MM.1S (cell line): ENCODE measurements around the gene TEX28.
A peak's percentile ranks its signal among the peaks of the same experiment; 100 is the strongest.

Experiments
- DNase-seq: peaks from one replicate; pipeline ENCODE4 v3.0.0-alpha.2; 2015
- H2AFZ ChIP-seq: fragments of 300-600 bp; sonication (generic); 2 replicates; pipeline ENCODE4 v1.6.0; 2016; ENCODE audit warnings: antibody characterized with exemption, low read length
- H3F3A ChIP-seq: fragments of 300-600 bp; sonication (generic); 2 replicates; pipeline ENCODE4 v1.6.1; 2016; ENCODE audit warnings: mild to moderate bottlenecking, antibody characterized with exemption, low read length, moderate library complexity, mixed read lengths; ENCODE audit not compliant: insufficient read depth
- H3K27ac ChIP-seq: fragments of 300-600 bp; sonication (generic); 2 replicates; pipeline ENCODE4 v1.5.1; 2016; ENCODE audit warnings: mild to moderate bottlenecking, low read length
- H3K27me3 ChIP-seq: fragments of 300-600 bp; sonication (generic); replicated peaks from 2 replicates; pipeline ENCODE4 v1.6.0; 2016; ENCODE audit warnings: low read length; ENCODE audit not compliant: insufficient read depth
- H3K36me3 ChIP-seq: fragments of 300-600 bp; sonication (generic); replicated peaks from 2 replicates; pipeline ENCODE4 v1.6.1; 2016; ENCODE audit warnings: mild to moderate bottlenecking, low read length, mixed read lengths; ENCODE audit not compliant: insufficient read depth
- H3K4me1 ChIP-seq: fragments of 300-600 bp; sonication (generic); 2 replicates; pipeline ENCODE4 v1.6.1; 2016; ENCODE audit warnings: low read length, mixed read lengths
- H3K4me2 ChIP-seq: fragments of 300-600 bp; sonication (generic); 2 replicates; pipeline ENCODE4 v1.6.0; 2016; ENCODE audit warnings: low read depth, low read length
- H3K4me3 ChIP-seq: fragments of 300-600 bp; sonication (generic); 2 replicates; pipeline ENCODE4 v1.5.1; 2016; ENCODE audit warnings: low read length, mixed read lengths
- H3K79me2 ChIP-seq: fragments of 300-600 bp; sonication (generic); 2 replicates; pipeline ENCODE4 v1.6.1; 2016; ENCODE audit warnings: mixed run types, low read length, mixed read lengths
- H3K9ac ChIP-seq: fragments of 300-600 bp; sonication (generic); 2 replicates; pipeline ENCODE4 v1.6.1; 2016; ENCODE audit warnings: low read length, mixed read lengths
- H3K9me2 ChIP-seq: fragments of 300-600 bp; sonication (generic); replicated peaks from 2 replicates; pipeline ENCODE4 v1.6.1; 2016; ENCODE audit warnings: mild to moderate bottlenecking, low read length, mixed read lengths; ENCODE audit not compliant: insufficient read depth
- H3K9me3 ChIP-seq: fragments of 300-600 bp; sonication (generic); replicated peaks from 2 replicates; pipeline ENCODE4 v1.6.1; 2016; ENCODE audit warnings: mild to moderate bottlenecking, low read length, mixed read lengths; ENCODE audit not compliant: insufficient read depth
- H4K20me1 ChIP-seq: fragments of 300-600 bp; sonication (generic); 2 replicates; pipeline ENCODE4 v1.6.1; 2016; ENCODE audit warnings: mild to moderate bottlenecking, low read length, moderate library complexity, mixed read lengths; ENCODE audit not compliant: insufficient read depth
- CTCF ChIP-seq: fragments of 300-600 bp; sonication (generic); IDR thresholded peaks from 2 replicates; pipeline ENCODE4 v1.5.1; 2016; ENCODE audit warnings: antibody characterized with exemption, low read length, mixed read lengths
- EZH2 ChIP-seq: fragments of 300-600 bp; sonication (generic); optimal IDR thresholded peaks from 2 replicates; pipeline ENCODE3; 2017; ENCODE audit warnings: low read depth, mild to moderate bottlenecking, antibody characterized with exemption, low read length, mixed read lengths
- EZH2phosphoT487 ChIP-seq: fragments of 300-600 bp; sonication (generic); IDR thresholded peaks from 2 replicates; pipeline ENCODE4 v1.6.1; 2018; ENCODE audit warnings: antibody characterized with exemption, low read length

The TEX28 gene

DNA sequence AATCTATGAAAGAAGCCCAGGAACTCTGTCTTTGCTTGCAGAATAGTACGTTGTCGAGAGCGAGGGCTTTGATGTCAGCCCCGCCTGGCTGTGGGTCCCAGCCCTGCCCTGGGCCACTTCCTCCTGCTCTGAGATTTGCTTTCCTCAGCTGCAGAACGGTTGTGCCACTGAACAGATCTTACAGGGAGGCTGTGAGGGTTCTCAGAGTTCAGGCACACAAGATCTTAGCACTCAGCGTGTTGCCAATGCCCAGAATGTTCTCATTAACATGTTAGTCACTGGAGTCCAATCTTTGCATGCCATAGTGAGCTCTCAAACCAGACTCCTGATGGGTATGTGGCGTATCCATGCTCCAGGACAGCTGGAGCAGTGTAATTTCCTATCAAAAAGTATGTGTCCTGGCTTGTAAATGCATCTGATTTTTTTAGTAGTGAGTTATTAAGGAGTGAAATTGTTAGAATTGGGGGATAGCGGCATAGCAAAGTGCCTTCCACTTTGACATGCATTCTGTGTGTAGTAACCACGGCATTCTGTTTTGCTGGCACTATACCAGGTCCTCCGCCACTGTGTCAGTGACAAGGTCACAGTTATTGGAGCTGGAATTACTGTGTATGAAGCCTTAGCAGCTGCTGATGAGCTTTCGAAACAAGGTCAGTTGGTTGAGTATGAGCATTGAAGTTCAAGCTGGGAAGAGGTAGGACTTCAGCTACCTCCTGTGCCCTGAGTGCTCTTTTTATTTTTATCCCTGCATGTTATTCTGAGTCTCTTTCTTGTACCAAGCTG lies 32.3 kb upstream of the TEX28 start:
- no peaks in the 10 kb centered on the region for H4K20me1 ChIP-seq
- peaks cover 24% of the 10 kb centered on the region for H3K4me1 ChIP-seq
- no peaks in the 10 kb centered on the region for H3K79me2 ChIP-seq
- DNase-seq: peak; percentile 47
- no peaks in the 10 kb centered on the region for H3K9me2 ChIP-seq
- peaks cover 5% of the 10 kb centered on the region; the same call in 1 of the 2 replicates for H3F3A ChIP-seq
- TF ChIP-seq CTCF: no peak
- TF ChIP-seq EZH2phosphoT487: no peak
- no peak for TF ChIP-seq EZH2
- H3K4me2 ChIP-seq: peak overlapping the region; percentile 46
- no peaks in the 10 kb centered on the region for H3K36me3 ChIP-seq
- H3K9ac ChIP-seq: no peak overlapping the region
- no peaks in the 10 kb centered on the region for H3K9me3 ChIP-seq
- H3K4me3 ChIP-seq: no peak overlapping the region
- H3K27me3 ChIP-seq: no peaks in the 10 kb centered on the region
- H3K27ac ChIP-seq: no peak overlapping the region; the same call in 1 of the 2 replicates
- H2AFZ ChIP-seq: peak overlapping the region; percentile 21; the same call in 1 of the 2 replicates

DNA sequence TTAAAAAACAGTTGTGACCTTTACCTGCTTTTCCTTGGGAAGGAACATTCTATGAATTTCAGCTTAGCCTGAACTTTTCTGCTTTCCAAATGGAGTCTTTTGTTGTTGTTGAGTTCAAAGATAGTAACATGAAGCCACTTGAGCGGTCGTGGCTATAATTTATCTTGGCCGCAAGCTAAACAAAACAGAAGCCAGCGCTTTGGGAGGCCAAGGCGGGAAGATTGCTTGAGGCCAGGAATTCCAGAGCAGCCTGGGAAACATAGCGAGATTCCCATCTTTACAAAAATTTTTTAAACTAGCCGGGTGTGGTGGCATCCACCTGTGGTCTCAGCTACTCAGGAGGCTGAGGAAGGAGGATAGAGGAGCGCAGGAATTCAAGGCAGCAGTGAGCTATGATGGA lies 30.6 kb upstream of the TEX28 start:
- TF ChIP-seq CTCF: no peak
- no peak for TF ChIP-seq EZH2phosphoT487
- TF ChIP-seq EZH2: no peak
- Histone ChIP-seq H3K9ac (no peak overlapping the region), H3K27me3 (no peaks in the 10 kb centered on the region), H3K4me2 (no peak overlapping the region), H3K79me2 (no peaks in the 10 kb centered on the region), H3K4me3 (no peak overlapping the region), H3K9me3 (no peaks in the 10 kb centered on the region), H3K4me1 (peaks cover 31% of the 10 kb centered on the region), H3K27ac (no peak overlapping the region), H3K9me2 (no peaks in the 10 kb centered on the region), H4K20me1 (no peaks in the 10 kb centered on the region), H3F3A (peaks cover 16% of the 10 kb centered on the region), H2AFZ (no peak overlapping the region), H3K36me3 (no peaks in the 10 kb centered on the region)
- no peak for DNase-seq

DNA sequence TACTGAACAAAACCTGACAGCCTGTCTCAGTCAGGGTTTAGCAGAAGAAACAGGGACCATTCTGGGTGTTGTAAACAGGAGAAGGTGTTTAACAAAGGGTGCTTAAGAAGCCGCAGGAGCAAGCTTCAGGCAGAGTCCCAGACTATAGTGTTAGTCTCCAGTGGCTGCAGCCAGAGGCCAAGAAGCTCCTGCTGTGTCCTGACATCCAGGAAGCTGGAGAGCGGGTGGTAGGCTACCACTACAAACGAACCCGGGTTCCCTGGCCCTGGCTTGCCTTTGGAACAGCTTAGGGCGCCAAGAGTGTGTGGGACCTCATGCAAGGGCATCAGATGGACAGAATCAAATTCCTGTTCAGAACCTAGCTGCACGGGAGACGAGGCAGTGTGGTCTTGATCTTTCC lies 28.6 kb upstream of the TEX28 start:
- Histone ChIP-seq H4K20me1 (no peaks in the 10 kb centered on the region), H3K4me3 (no peak overlapping the region), H3F3A (peaks cover 16% of the 10 kb centered on the region), H3K4me2 (no peak overlapping the region), H3K9me3 (no peaks in the 10 kb centered on the region), H3K36me3 (no peaks in the 10 kb centered on the region), H3K9ac (no peak overlapping the region), H3K79me2 (no peaks in the 10 kb centered on the region), H3K4me1 (peaks cover 41% of the 10 kb centered on the region), H2AFZ (no peak overlapping the region), H3K27ac (no peak overlapping the region), H3K27me3 (no peaks in the 10 kb centered on the region), H3K9me2 (no peaks in the 10 kb centered on the region)
- DNase-seq: no peak
- TF ChIP-seq EZH2 (no peak), CTCF (no peak), EZH2phosphoT487 (no peak)
